PC-9 (cell line): Measurements from ENCODE around the gene LMTK3. TPM values are rescaled to one million over a fixed set of nuclear protein-coding genes. Genes with fewer than 3 reads are reported as not detected.

ENCODE experiments used
- BruUV-seq: library from RNA; stranded (reverse); fragments of 400-500 nt; replicated peaks from 2 replicates; lab custom pipeline; 2021; lab: Mats Ljungman, UMichigan
- CTCF ChIA-PET: fragments of 300-600 bp; sonication (Branson Sonifier 250); formaldehyde crosslinking; loops from one replicate; lab custom pipeline; 2022; ENCODE audit warnings: antibody characterized with exemption; lab: Charles Lee
- POLR2A ChIA-PET: fragments of 300-600 bp; sonication (Branson Sonifier 250); formaldehyde crosslinking; loops from one replicate; lab custom pipeline; 2022; ENCODE audit warnings: antibody characterized with exemption; ENCODE audit not compliant: unreplicated experiment; lab: Charles Lee
- DNase-seq, 2 experiments: peaks; one replicate each; pipeline versions ENCODE4 v3.0.0 to v3.0.0-alpha.2; 2015 to 2022; ENCODE audit warnings: mixed read lengths in 1 of 2
- H2AFZ ChIP-seq: fragments of 200-600 bp; sonication (generic); 2 replicates; pipeline ENCODE4 v1.8.1; 2017; ENCODE audit warnings: antibody characterized with exemption
- H3F3A ChIP-seq: fragments of 200-600 bp; sonication (generic); 2 replicates; pipeline ENCODE4 v1.8.1; 2017; ENCODE audit warnings: antibody characterized with exemption, mild to moderate bottlenecking, low read depth; ENCODE audit not compliant: insufficient read depth
- H3K27ac ChIP-seq: fragments of 200-600 bp; sonication (generic); 2 replicates; pipeline ENCODE4 v1.6.1; 2016; ENCODE audit warnings: mixed run types
- H3K27me3 ChIP-seq: fragments of 200-600 bp; sonication (generic); 2 replicates; pipeline ENCODE4 v1.6.1; 2016; ENCODE audit warnings: low read depth, mixed run types; ENCODE audit not compliant: insufficient read depth
- H3K36me3 ChIP-seq: fragments of 200-600 bp; sonication (generic); 2 replicates; pipeline ENCODE4 v1.6.1; 2016; ENCODE audit warnings: low read depth, mixed run types
- H3K4me1 ChIP-seq: fragments of 200-600 bp; sonication (generic); replicated peaks from 2 replicates; pipeline ENCODE4 v1.6.1; 2016; ENCODE audit warnings: mixed run types; ENCODE audit not compliant: insufficient read depth
- H3K4me2 ChIP-seq: fragments of 200-600 bp; sonication (generic); 2 replicates; pipeline ENCODE4 v1.6.1; 2017; ENCODE audit warnings: mixed run types
- H3K4me3 ChIP-seq: fragments of 200-600 bp; sonication (generic); 2 replicates; pipeline ENCODE4 v1.6.1; 2016; ENCODE audit warnings: mixed run types
- H3K79me2 ChIP-seq: fragments of 200-600 bp; sonication (generic); 2 replicates; pipeline ENCODE4 v1.6.1; 2017; ENCODE audit warnings: low read depth, mixed run types
- H3K9me2 ChIP-seq: fragments of 200-600 bp; sonication (generic); 2 replicates; pipeline ENCODE4 v1.8.1; 2017; ENCODE audit warnings: mild to moderate bottlenecking; ENCODE audit not compliant: insufficient read depth
- H3K9me3 ChIP-seq: fragments of 200-600 bp; sonication (generic); 2 replicates; pipeline ENCODE4 v1.8.1; 2016; ENCODE audit warnings: low read depth; ENCODE audit not compliant: insufficient read depth
- H4K20me1 ChIP-seq: fragments of 200-600 bp; sonication (generic); 2 replicates; pipeline ENCODE4 v1.8.1; 2017; ENCODE audit not compliant: insufficient read depth
- EZH2 ChIP-seq: fragments of 200-600 bp; sonication (generic); IDR thresholded peaks from 2 replicates; pipeline ENCODE4 v1.8.0; 2017; ENCODE audit warnings: antibody characterized with exemption, low read depth
- intact Hi-C: fragments of 100-400 bp; cut with micrococcal nuclease; formaldehyde crosslinking; loops from one replicate; pipeline ENCODE4 v1.10.0; 2022; ENCODE audit not compliant: unreplicated experiment
- total RNA-seq: library from RNA; stranded (reverse); gene quantifications from 2 replicates; pipeline ENCODE4 v1.2.3, GENCODE V29; 2021
- TF ChIP-seq, protein P1 (sequence below): fragments of 200-600 bp; sonication (generic); conservative IDR thresholded peaks from 2 replicates; pipeline ENCODE4 v1.6.1; 2017; ENCODE audit warnings: mixed run types, antibody characterized with exemption, mild to moderate bottlenecking, moderate library complexity

The LMTK3 gene
- total RNA-seq, 1 experiment from 2014 or later = 13.9 TPM

DNA sequence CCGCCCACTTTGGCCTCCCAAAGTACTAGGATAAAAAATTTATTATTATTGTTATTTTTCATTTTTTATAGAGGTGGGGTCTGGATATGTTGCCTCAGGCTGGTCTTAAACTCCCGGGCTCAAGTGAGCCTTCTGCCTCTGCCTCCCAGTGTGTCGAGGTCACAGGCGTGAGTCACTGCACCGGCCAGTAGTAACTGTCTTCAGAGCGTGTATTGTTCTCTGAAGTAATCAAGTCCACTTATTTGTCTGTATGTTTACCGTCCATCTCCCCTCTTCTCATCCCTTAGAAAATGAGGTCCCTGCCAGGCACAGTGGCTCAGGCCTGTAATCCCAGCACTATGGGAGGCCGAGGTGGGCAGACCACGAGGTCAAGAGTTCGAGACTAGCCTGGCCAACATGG is 22.1 kb upstream of the LMTK3 start:
- no peaks in the 10 kb centered on the region for H3K36me3 ChIP-seq
- H3K27ac ChIP-seq = no peak overlapping the region
- H3K79me2 ChIP-seq = no peaks in the 10 kb centered on the region
- H3K4me2 ChIP-seq = no peak overlapping the region
- H3K4me1 ChIP-seq = no peaks in the 10 kb centered on the region
- H3K27me3 ChIP-seq = no peaks in the 10 kb centered on the region
- H2AFZ ChIP-seq = no peak overlapping the region
- no peak for DNase-seq
- POLR2A ChIA-PET = no interaction called here
- H3K9me3 ChIP-seq = no peaks in the 10 kb centered on the region
- no TSS peak for BruUV-seq
- H3F3A ChIP-seq = peaks cover 8% of the 10 kb centered on the region
- H4K20me1 ChIP-seq = no peaks in the 10 kb centered on the region
- H3K9me2 ChIP-seq = no peaks in the 10 kb centered on the region
- intact Hi-C loops = no loop called here
- TF ChIP-seq EZH2 = no peak
- TF ChIP-seq, protein P1, sequence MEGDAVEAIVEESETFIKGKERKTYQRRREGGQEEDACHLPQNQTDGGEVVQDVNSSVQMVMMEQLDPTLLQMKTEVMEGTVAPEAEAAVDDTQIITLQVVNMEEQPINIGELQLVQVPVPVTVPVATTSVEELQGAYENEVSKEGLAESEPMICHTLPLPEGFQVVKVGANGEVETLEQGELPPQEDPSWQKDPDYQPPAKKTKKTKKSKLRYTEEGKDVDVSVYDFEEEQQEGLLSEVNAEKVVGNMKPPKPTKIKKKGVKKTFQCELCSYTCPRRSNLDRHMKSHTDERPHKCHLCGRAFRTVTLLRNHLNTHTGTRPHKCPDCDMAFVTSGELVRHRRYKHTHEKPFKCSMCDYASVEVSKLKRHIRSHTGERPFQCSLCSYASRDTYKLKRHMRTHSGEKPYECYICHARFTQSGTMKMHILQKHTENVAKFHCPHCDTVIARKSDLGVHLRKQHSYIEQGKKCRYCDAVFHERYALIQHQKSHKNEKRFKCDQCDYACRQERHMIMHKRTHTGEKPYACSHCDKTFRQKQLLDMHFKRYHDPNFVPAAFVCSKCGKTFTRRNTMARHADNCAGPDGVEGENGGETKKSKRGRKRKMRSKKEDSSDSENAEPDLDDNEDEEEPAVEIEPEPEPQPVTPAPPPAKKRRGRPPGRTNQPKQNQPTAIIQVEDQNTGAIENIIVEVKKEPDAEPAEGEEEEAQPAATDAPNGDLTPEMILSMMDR = no peak
- no peak overlapping the region for H3K4me3 ChIP-seq
- CTCF ChIA-PET = no interaction called here

DNA sequence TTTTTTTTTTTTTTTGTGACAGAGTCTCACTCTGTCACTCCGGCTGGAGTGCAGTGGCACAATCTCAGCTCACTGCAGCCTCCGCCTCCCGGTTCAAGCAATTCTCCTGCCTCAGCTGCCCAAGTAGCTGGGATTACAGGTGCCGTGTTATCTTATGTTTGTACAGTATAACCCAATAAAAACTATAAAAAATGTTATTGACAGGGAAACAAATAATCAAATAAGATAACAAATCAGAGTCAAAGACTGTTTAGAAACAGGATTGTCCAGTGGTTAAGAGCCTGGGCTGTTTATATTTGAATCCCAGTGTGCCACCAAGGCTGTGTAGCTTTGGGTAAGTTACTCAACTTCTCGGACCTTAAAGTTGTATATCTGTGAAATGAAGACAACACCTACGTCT is 19.1 kb upstream of the LMTK3 start:
- H3F3A ChIP-seq = peaks cover 8% of the 10 kb centered on the region
- H3K36me3 ChIP-seq = no peaks in the 10 kb centered on the region
- CTCF ChIA-PET = no interaction called here
- no peaks in the 10 kb centered on the region for H3K79me2 ChIP-seq
- no peaks in the 10 kb centered on the region for H3K9me2 ChIP-seq
- no TSS peak for BruUV-seq
- H3K9me3 ChIP-seq = no peaks in the 10 kb centered on the region; the same call in 1 of the 2 replicates
- no peaks in the 10 kb centered on the region for H3K27me3 ChIP-seq
- no peak for TF ChIP-seq EZH2
- TF ChIP-seq, protein P1 = no peak
- H4K20me1 ChIP-seq = no peaks in the 10 kb centered on the region
- DNase-seq = no peak
- no peaks in the 10 kb centered on the region for H3K4me1 ChIP-seq
- no peak overlapping the region for H2AFZ ChIP-seq
- intact Hi-C loops = no loop called here
- POLR2A ChIA-PET = interaction anchor here (0.6 kb wide), 1 partner anchor 295 kb away, joined by 30 read pairs; no protein-coding TSS in a partner anchor
- no peak overlapping the region for H3K4me3 ChIP-seq
- no peak overlapping the region for H3K27ac ChIP-seq
- no peak overlapping the region for H3K4me2 ChIP-seq

DNA sequence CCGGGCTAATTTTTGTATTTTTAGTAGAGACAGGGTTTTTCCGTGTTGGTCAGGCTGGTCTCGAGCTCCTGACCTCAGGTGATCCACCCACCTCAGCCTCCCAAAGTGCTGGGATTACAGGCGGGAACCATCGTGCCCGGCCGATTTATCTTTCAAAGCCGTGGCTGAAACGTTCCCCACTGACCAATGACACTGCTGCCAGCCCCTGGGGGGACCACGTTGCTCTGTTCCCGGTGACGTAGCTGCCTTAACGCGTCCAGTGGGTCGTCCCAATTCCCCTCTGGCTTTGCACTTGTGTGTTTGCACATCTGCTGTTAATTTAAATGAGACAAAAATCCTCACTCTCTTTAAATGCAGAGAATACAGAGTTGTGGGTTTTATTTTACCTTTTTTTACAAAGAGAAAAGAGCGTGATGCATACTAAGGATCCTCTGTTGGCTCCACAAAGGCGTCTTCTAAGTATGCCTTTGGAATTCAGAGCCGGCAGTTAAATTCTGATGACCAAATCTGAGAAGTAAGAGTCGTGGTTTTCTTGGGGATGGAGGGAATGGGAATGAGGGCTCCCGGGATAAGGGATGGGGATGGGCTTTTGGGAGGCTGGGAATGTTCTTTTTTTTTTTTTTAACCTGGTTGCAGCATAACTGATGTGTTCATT is 18.6 kb upstream of the LMTK3 start:
- H2AFZ ChIP-seq = no peak overlapping the region
- H4K20me1 ChIP-seq = no peaks in the 10 kb centered on the region
- no TSS peak for BruUV-seq
- no peak for DNase-seq
- H3K9me2 ChIP-seq = no peaks in the 10 kb centered on the region
- no peaks in the 10 kb centered on the region for H3K79me2 ChIP-seq
- no peaks in the 10 kb centered on the region for H3K36me3 ChIP-seq
- ChIA-PET CTCF (no interaction called here), POLR2A (interaction anchor here (0.6 kb wide), 1 partner anchor 295 kb away, joined by 30 read pairs; no protein-coding TSS in a partner anchor)
- peaks cover 9% of the 10 kb centered on the region for H3F3A ChIP-seq
- H3K9me3 ChIP-seq = no peaks in the 10 kb centered on the region; the same call in 1 of the 2 replicates
- TF ChIP-seq, protein P1 = no peak
- no peak for TF ChIP-seq EZH2
- no peak overlapping the region for H3K4me2 ChIP-seq
- no peaks in the 10 kb centered on the region for H3K4me1 ChIP-seq
- H3K27me3 ChIP-seq = no peaks in the 10 kb centered on the region
- no peak overlapping the region for H3K27ac ChIP-seq
- intact Hi-C loops = no loop called here
- no peak overlapping the region for H3K4me3 ChIP-seq
